Right forelimb (tissue), 1 donor: ENCODE measurements around the gene DDX25.
"Not testable (repeated sequence)": the region's sequence is repeated elsewhere in the genome, so short reads cannot be mapped to it uniquely, and the experiment has no call there.

Source experiments
- DNase-seq: peaks from one replicate; pipeline ENCODE4 v3.0.0-alpha.2; 2018

DDX25 gene

DNA sequence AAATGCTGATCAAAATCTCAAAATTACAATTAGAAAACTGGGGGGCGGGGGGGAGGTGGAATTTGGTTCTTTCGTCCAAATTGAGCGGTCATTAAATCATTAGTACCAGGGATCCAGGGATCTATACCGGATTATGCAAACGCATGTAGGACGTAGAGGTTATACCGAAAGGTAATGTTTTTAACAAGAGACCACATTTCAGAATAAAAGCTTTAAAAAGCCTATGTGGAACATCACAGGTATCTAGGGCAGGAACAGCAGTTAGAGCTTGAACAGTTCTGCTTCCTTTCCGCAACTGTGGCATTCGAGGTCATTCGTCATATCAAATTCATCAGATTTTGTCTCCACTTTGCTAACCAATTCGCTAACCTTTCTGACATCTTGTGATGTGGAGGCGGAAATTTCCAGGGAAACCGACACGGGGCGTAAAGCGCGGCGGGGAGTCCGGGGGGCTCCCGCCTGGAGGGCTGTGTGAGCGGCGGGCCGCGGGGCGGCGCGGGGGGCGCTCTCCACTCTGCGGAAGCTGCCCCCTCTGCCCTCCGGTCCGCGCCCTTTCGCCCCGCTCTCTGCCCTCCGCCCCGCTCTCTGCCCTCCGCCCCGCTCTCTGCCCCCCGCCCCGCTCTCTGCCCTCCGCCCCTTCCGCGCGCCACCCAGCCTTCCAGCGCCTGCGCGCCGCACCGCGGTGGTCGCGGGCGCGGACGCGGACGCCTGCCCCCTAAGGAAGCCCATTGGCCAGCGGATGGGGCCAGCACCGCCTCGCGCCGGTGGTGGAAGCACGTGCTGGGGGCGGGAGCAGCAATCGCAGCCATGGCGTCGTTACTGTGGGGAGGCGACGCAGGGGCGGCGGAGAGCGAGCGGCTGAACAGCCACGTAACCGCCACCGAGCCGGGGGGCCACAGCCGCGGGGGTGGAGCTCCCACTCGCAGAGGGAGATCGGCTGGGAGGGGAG lies at the start of gene DDX25:
Gene DDX25 (plus strand): TSS at position 798 of the 949 bp plus-strand sequence. CDS start 10 bp downstream, at position 808.
- no peak for DNase-seq

DNA sequence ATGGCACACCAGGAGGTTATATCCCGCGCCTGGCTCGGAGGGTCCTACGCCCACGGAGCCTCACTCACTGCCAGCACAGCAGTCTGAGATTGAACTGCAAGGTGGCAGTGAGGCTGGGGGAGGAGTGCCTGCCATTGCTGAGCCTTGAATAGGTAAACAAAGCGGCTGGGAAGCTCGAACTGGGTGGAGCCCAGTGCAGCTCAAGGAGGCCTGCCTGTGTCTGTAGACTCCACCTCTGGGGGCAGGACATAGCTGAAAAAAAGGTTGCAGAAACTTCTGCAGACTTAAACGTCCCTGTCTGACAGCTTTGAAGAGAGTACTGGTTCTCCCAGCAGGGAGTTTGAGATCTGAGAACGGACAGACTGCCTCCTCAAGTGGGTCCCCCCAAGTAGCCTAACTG lies 46.6 kb upstream of the DDX25 start:
- not testable (repeated sequence) for DNase-seq

DNA sequence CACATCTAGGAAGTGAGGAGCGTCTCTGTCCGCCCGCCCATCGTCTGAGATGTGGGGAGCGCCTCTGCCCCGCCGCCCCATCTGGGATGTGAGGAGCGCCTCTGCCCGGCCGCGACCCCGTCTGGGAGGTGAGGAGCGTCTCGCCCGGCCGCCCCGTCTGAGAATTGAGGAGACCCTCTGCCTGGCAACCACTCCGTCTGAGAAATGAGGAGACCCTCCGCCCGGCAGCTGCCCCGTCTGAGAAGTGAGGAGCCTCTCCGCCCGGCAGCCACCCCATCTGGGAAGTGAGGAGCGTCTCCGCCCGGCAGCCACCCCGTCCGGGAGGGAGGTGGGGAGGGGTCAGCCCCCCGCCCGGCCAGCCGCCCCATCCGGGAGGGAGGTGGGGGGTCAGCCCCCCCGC lies 41.5 kb upstream of the DDX25 start:
- DNase-seq, result not testable (repeated sequence)

DNA sequence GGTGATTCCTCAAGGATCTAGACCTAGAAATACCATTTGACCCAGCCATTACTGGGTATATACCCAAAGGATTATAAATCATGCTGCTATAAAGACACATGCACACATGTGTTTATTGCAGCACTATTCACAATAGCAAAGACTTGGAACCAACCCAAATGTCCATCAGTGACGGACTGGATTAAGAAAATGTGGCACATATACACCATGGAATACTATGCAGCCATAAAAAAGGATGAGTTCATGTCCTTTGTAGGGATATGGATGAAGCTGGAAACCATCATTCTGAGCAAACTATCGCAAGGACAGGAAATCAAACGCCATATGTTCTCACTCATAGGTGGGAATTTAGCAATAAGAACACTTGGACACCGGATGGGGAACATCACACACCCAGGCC lies 39.0 kb upstream of the DDX25 start:
- DNase-seq, result not testable (repeated sequence)

DNA sequence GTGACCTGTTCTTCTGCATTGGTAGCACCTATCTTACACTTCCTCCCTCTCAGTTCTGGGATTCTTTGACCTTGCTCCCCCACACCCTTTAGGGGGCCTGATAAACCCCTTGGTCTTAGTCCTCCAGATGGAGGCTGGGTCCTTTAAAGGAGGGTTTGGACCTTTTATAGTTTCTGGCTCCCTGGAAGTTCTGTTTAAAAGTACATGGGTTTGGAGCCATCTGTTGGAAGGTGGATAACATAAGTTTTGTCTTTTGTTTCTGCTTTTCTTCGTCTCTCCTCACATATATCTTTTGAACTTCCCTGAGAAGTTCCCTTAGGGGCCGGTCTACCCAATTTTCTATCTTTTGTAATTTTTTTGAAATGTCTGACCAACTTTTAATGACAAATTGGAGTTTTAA lies 34.8 kb upstream of the DDX25 start:
- DNase-seq, result no peak

DNA sequence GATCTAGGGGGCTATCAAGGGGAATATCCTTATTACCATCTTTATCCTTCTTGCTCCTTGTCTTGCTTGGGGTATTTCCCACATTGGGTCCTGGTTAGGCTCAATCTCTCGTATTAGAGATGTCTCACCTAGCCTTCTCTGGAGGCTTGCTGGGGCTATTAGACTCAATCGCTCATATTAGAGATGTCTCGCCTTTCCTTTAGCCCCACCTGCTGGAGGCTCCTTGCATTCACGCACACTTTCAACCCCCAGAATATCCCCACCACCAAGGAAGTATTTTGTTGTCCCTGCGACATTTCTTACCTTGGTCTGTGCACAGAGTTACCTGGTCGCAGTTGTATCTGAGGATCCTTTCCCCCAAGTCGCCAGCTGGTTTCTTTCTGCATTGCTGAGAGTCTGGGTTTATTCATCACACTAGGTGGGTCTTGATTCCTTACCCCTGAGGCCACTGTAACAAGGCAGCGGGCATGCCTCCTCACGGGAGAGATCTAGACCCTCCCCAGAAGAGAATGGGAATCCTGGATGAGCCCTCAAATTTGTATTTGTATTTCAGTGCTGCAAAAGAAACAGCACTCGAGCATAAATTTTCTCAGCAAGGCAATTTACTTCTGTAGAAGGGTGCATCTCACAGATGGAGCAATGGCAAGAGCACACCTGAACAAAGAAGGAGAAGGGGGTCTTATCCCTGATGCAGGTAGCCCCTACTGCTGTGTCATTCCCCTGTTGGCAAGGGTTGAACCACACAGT lies 32.7 kb upstream of the DDX25 start:
- no peak for DNase-seq

DNA sequence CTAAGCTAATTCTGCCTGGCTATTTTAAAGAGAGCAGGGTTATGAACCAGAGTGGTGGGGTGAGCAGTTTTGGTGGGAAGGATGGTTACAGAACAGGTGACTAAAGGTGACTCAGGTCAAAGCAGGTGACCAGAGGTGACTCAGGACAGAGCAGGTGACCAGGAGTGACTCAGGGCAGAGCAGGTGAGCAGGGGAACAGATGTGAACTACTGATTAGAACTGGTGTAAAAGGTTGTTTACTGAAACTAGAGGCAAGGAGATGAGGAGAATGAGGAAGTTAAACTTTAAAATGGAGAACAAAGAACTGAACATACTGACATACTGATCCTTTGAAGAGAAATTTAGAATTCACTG lies 32.2 kb upstream of the DDX25 start:
- DNase-seq, result no peak

DNA sequence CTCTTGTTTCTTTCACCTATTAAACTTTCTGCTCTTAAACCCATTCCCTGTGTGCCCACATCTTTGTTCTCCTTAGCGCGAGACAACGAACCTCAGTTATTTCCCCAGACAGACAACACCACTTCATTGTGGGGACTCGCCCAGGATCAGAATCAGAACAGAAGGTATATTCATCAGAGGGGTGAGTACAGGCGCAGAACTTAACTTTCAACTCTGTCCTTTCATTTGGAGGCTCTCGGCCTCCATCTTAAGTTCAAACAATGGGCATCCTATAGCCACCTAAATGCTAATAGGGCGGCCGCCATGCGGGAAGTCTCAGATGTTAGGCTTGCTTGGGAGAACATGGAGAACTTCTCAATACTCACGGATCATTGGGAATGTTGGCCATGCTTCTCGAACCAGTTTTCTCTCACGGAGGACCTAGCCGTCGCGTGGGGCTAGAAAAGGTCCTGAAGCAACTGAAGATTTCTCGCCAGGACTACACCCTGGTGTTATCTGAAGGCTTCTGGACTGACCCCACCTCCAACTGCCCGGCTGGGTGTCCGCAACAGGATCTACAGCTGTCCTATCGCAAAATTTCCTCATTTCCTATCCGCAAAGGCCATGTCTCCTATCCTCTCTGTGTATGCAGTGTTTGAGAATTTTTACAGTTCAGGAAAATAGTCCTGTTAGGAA lies 30.3 kb upstream of the DDX25 start:
- no peak for DNase-seq

DNA sequence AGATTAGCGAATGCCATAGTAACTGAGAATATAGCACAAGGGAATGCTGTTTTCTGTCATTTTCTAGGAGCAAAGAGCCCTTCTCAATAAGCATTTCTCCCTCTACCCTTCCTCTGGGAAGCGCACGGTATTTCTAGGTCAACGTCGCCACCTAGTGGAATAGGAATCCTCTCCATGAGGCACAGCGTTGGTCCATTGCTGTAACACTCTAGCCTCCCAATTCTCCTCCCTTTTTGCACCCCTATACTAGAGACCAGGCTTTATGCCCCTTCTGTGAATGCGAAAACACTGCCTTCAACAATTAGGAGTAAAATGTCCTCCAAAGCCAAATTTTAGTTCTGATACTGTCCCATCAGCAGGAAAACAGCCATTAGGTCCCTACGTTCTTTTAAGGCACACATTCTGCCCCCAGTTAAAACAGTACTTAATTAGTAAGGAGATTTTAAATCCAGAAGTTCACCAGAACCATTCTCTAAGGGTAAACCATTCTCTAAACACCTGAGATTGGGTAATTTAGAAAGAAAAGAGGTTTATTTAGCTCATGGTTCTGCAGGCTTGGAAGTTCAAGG lies 29.7 kb upstream of the DDX25 start:
- peak; percentile 68 for DNase-seq

DNA sequence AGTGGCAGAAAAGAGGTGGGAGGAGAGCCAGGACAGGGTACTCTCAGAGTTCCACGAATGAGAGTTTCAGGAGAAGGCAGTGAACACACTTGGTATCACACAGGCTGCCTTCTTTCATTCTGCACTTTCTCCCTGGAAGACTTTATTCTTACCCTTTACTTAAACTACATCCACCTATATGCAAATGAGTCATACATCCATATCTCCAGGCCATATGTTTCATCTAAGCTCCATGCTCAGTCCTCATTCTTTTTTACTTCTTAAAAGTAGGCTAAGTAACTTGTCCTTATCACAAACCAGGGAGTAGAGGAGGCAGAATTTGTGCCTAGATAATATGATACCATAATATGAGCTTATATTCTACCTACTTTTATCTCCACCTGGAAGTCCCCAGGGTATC lies 23.0 kb upstream of the DDX25 start:
- no peak for DNase-seq

DNA sequence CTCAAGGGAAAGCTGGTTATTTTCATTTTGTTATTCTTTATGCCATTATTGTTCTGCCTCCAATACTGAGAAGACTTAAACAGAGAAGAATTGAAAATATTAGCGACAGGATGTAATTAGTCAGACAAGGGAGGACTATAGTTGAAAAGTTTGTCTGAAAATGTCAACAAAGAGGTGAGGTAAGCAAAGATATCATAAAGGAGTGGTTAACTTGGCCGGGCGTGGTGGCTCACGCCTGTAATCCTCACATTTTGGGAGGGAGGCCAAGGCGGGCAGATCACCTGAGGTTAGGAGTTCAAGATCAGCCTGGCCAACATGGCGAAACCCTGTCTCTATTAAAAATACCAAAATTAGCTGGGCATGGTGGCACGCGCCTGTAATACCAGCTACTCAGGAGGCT lies 20.9 kb upstream of the DDX25 start:
- no peak for DNase-seq

DNA sequence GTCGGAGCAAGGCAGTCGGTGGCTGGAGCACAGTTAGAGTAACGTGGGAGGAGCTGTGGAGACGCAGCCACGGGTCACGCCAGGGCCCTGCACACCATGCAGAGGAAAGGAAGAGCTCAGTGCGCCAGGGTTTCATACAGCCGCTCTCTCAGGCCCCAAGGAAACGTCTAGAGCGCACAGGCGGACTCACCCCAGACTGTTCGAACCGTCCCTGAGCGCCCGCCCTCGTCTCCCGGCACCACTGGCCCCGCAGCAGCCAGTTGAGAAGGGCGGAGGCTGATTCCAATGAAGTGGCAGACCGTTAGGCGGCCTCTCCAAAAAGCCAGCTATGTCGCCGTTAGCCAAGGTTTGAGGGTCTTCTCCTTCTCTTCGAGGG lies 17.3 kb upstream of the DDX25 start:
- DNase-seq, result peak; percentile 79

DNA sequence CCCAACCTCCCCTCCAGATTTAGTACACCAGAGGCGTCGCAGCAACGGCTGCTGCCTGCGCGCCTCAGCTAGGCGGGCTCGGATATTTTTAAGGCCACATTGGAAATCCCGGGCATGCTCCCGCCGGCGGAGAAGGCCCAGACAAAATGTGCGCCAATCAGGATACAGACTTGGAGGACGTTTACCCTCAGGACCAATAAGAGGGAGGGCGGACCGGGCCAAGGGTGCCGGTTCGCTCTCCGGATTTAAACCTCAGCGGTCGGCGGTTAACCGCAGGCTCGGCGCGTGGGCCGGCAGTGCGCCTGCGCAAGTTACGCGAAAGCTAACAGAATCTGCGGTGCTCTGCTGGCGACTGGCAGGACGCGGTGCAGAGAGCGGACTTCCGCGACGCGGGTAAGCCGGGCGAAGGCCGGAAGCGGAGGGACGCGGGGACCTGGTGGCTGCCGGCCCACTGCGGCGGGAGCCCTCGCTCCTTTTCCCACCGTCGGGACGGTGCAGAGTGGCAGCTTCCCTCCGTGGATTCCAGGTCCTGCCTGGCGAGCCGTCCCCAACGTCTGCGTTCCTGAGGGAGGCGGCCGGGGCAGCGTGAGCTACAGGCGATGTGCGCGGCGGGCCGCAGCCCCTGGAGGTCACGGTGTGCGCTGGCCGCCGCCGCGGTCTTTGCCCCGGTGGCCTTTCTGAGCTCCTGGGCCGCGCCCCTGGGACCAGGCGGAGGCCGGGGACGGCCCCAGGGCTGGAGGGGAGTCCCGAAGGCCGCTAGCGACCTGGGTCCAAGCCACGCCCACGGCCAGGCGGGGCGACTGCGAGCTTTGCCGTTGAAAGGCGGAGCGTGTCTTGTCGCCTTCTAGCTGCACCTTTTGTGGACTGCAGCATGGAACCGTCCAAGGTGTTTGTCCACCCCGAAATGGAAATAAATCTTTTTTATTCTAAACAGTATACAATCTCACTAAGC lies 16.7 kb upstream of the DDX25 start, which contains the start of gene HYLS1:
Gene HYLS1 (plus strand): TSS at position 296 of the 952 bp plus-strand sequence. CDS start 11,701 bp downstream, outside the sequence.
- DNase-seq, result peak; percentile 95

DNA sequence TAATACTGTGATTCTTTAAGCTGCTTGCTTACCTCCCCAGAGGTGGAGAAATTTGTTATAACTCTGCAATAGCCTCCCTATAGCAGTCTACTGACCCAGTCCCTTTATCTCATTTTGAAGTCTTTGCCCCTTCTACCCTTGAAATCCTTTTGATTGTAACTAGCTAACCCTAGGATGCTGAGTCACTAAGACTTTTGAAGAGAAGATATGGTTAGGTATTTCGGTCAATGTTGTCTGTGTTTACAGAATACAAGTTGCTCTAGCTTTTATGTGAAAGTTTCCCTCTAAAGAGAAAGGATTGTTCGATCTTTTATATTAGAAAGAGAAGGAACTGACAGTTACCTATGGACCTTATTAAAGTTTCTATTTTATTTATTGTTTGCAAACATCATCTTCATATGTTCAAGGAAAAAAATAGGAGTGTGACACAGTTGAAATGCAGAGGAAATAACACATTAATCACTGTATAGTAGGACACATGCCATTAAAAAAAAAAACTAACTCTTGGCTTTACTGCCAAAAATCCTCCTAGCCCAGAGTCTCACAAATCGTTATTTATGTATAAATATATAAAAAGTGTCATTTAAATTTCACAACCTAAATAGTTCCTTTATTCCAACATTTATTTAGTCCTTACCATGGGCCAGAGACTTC lies 13.7 kb upstream of the DDX25 start:
- no peak for DNase-seq

DNA sequence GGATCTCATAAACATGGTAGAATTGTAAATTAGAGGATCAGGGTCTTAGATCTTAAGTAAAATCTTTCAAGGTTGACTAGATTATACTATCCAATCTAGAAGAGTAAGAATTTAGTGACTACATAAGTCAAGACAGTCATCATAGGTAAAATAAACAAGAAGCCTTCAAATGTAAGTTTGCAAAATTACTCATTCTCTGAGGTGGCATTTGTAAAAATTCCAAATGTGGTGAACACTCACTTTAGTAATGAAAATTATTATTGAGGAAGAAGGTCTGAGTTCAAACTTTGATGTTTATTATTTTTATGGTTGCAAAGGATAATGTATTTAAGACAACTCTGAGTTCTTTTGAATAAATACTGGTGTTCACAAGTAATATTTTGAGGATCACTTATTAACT lies 12.2 kb upstream of the DDX25 start:
- no peak for DNase-seq

DNA sequence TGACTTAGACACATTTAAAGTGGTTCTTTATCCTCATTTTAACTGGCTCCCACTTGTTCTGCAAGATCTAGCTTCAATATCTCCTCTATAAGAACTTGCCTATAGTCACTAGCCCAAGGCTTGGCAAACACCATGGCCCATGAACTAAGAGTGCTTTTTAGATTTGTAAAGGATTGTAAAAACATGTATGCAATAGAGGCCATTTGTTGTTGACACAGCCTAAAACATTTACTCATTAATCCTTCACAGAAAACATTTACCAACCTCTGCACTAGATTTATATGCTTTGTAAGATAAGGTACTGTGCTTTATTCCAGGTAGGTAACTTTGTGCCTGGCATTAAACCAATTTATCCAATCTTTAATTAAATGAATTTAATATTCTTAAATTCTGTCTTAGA lies 11.3 kb upstream of the DDX25 start:
- no peak for DNase-seq

DNA sequence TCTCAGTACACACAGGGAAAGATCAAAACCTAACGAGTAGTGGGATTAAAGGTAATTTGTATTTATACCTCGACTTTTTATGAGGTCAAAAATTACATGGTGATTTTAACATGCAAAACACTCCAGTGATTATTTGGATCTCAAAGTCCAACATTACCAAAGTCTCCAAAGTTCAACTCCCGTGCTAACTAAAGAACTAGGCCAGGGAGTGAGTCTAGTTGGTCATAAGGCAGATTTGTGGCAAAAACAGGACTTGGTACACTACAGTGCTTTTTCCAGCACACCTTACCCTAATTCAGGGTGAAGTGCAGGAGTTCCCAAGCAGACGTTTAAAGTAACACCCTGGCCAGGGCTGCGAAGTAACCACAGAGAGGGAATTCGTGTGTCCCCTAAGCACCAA lies 2.4 kb upstream of the DDX25 start:
- no peak for DNase-seq

DNA sequence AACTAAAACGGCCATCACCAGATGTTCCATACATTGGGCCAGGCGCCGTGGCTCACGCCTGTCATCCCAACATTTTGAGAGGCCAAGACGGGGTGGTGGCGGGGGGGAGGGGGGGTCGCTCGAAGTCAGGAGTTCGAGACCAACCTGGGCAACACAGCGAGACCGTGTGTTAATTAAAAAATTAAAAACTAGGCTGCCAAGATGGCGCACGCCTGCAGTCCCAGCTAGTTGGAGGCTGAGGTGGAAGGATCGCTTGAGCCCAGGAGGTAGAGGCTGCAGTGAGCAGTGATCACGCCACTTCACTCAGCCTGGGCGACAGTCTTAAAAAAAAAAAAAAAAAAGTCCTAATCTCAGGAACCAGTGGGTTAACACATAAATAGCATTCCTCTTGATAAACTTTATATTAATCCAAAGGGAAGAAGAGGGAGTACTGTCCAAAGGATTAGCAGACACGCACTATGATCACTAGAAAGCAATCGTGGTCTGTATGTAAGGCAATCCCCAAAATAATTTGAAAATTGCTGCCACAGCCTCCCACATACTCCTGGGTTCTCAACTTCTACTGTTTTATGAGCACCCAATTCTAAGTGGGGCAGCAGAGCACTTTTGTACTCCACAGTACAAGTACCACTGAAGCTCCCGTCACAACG lies 1.9 kb upstream of the DDX25 start:
- DNase-seq, result no peak

DNA sequence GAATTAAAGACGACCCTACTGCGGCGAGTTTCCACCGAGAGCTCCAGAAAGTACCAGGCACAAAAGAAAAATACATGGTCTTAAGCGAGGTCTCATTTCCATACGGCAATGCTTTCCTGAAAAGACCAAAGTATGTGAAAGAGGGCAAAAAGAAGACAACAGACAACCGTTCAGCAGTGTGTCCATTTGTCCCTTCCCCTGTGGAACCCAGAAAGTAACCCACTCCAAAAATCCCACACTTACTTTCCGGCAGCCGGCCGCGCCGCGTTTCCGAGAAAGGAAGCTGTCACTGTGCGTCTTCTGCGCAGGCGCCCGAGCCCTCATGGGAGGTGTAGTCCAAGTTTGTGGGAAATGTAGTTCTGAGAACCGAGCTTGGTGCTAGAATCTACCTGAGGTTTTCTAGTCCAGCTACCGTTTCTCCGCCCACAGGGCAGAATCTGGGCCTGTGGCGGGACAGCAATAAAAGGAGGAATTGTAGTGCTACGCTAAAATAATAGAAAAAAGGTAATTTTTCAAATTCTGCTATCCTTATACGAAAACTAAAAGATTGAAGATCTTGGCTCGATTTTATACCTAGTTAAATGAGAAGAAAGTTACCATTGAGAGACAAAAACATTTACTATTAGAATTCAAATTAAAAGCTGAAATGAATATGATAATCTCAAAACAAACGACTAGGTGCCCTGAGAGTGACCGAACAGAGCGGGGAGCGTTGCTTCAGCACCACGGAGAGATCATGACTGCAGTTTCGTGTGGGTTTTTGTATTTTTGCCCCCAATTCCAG lies 1.2 kb upstream of the DDX25 start, which contains the start of gene PUS3:
Gene PUS3 (minus strand): TSS at position 280 of the 784 bp plus-strand sequence. CDS start 6,922 bp downstream, outside the sequence.
- DNase-seq, result peak; percentile 91

DNA sequence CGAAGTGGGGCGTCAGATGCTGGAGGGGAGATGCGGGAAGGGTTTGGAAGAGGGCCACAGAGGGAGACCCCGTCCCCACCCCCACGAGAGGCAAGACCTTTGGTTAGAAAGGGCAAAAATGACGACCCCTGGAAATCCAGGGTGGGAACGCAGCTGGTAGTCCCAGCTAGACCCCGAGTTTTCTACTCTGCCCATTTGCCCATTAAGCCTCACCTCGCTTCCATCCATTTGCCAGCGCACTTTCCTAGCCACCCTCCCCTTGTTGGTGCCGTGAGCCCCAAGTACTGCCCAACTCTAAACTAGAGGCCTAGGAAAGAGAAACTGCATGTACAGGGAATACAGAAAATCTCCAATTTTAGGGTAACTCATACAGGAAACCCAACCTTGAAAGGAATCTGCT lies 370 bp downstream of the DDX25 start:
- no peak for DNase-seq
